ENCODE results near the gene HLCS.

DNA sequence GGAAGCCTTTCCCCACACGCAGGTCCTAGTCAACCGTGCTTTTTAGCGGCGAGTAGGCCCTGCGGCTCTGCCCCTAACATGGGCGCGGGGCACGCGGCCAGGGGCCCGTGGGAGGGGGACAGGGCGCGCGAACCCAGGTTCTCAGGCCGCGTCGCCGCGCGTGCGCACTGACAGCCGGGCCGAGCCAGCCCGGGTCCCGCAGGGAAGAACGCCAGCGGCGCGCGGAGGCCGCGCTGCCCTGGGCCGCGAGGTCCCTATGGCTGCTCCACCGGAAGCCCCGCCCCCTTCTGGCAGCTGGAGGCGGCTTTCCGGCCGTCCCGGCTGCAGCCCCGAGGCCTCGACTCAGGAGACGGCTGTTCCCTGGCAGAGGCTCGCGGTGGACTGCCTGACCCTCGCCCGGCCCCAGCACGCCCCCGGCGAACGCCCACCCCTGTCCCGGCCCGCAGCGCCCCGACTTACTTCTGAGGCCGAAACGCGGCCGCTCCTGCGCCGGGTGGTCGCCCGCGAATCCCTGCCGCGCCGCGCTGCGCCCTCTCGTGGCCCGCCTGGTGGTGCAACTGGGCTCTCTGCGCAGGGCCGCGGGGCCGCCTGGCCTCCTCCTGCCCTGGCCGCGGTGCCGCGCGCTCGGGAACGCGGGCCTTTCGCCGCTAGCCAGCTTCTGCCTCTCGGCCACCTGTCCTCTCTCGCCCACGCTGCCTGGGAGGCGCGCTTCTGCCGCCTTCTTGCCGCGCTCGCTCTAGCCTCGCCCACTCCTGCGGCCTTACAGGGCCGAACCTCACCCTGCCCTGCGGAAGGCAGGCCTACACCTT, 23.4 kb upstream of the HLCS start:
- TF ChIP-seq, protein P1, sequence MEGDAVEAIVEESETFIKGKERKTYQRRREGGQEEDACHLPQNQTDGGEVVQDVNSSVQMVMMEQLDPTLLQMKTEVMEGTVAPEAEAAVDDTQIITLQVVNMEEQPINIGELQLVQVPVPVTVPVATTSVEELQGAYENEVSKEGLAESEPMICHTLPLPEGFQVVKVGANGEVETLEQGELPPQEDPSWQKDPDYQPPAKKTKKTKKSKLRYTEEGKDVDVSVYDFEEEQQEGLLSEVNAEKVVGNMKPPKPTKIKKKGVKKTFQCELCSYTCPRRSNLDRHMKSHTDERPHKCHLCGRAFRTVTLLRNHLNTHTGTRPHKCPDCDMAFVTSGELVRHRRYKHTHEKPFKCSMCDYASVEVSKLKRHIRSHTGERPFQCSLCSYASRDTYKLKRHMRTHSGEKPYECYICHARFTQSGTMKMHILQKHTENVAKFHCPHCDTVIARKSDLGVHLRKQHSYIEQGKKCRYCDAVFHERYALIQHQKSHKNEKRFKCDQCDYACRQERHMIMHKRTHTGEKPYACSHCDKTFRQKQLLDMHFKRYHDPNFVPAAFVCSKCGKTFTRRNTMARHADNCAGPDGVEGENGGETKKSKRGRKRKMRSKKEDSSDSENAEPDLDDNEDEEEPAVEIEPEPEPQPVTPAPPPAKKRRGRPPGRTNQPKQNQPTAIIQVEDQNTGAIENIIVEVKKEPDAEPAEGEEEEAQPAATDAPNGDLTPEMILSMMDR (IDR thresholded peaks at IDR 0.05; ENCODE audit: low read depth, low read length), result peak; percentile 49
- TF ChIP-seq EZH2phosphoT487 (IDR thresholded peaks at IDR 0.05; ENCODE audit: low read depth), result no peak

Measured in OCI-LY3 (cell line).